ENCODE results near the gene SLC12A6.

- TF ChIP-seq POLR2A (IDR thresholded peaks at IDR 0.05; ENCODE audit: low read length) (no peak), MAZ (IDR thresholded peaks at IDR 0.05; ENCODE audit: borderline replicate concordance, low read depth, low read length) (no peak), CTCF (IDR thresholded peaks at IDR 0.05) (no peak), PHF8 (IDR thresholded peaks at IDR 0.05; ENCODE audit: borderline replicate concordance, low read depth) (no peak), KDM1A (IDR thresholded peaks at IDR 0.05; ENCODE audit: low read depth) (no peak)
These were observed 133.6 kb downstream of the SLC12A6 start for GRCh38 chr15:34203936-34204335.
